Activated T-helper 1 cell treated with anti-CD3 and anti-CD28 coated beads, Interleukin-2, amount 50 U/mL, for 16 hours (primary cell): ENCODE results near the gene ING1.

Source experiments
- DNase-seq, 2 donors: peaks; one replicate each; pipeline ENCODE4 v3.0.0-alpha.2; 2020; ENCODE audit warnings: low read depth in 1 of 2, low spot score in 1 of 2

ING1 gene

GRCh38 chr13:110769097-110769496 is 55.6 kb downstream of the ING1 start:
- DNase-seq, result no peak

- DNase-seq, result no peak
These were observed 57.2 kb downstream of the ING1 start for GRCh38 chr13:110770678-110771077.

GRCh38 chr13:110771194-110771593 is 57.7 kb downstream of the ING1 start:
- no peak for DNase-seq

- no peak for DNase-seq
These were observed 58.8 kb downstream of the ING1 start for GRCh38 chr13:110772091-110772984.
